Activated CD4-positive, alpha-beta T cell treated with anti-CD3 and anti-CD28 coated beads, Interleukin-2, amount 10 ng/mL, durations not matched to agents 24 days and 14 days (primary cell): ENCODE measurements around the gene ARF3. TPM values are rescaled to one million over a fixed set of nuclear protein-coding genes. Genes with fewer than 3 reads are reported as not detected.
A peak's percentile ranks its signal among the peaks of the same experiment; 100 is the strongest.
"Not testable (repeated sequence)": the region's sequence is repeated elsewhere in the genome, so short reads cannot be mapped to it uniquely, and the experiment has no call there.

Experiments used
- DNase-seq: peaks from one replicate; pipeline ENCODE4 v3.0.0; 2022
- H3K27ac Mint-ChIP-seq: one replicate; pipeline ENCODE4 v1.8.0; 2022; ENCODE audit warnings: mild to moderate bottlenecking, mixed read lengths
- H3K27me3 Mint-ChIP-seq: one replicate; pipeline ENCODE4 v1.8.0; 2022; ENCODE audit warnings: mixed read lengths
- H3K36me3 Mint-ChIP-seq: one replicate; pipeline ENCODE4 v1.8.0; 2022; ENCODE audit warnings: low read depth, mild to moderate bottlenecking, mixed read lengths
- H3K4me1 Mint-ChIP-seq: one replicate; pipeline ENCODE4 v1.8.0; 2021; ENCODE audit warnings: mixed read lengths
- H3K4me3 Mint-ChIP-seq: one replicate; pipeline ENCODE4 v1.8.0; 2022; ENCODE audit warnings: mild to moderate bottlenecking, moderate library complexity, mixed read lengths
- H3K9me3 Mint-ChIP-seq: one replicate; pipeline ENCODE4 v1.8.0; 2021; ENCODE audit warnings: mixed read lengths
- intact Hi-C: fragments of 100-400 bp; cut with micrococcal nuclease; formaldehyde crosslinking; loops from one replicate; pipeline ENCODE4 v1.15.1; 2023
- total RNA-seq: library from RNA; stranded (reverse); gene quantifications from 2 replicates; pipeline ENCODE4 v1.2.3, GENCODE V29; 2022

ARF3 gene
- total RNA-seq, 1 donor from 2014 or later, result 112 TPM

DNA sequence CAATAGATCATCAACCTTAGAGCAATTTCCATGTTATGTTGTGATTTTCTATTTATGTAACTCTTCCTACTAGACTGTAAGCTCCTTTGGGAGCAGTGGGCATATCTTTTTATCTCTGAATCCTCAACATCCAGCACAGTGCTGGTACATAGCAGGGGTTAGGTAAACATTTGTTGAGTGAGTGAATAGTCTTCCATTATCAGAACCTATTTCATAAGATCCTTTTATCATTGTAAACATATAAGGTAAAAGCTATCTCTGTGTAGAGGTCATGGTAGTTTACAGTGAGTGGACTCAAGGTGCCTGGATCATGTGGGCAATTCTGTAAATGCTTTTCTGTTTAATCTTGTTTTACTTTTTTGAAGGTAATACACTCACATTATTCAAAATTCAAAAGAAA, 47.1 kb downstream of the ARF3 start:
- Mint-ChIP-seq H3K36me3 (peaks cover 3% of the 10 kb centered on the region), H3K27ac (no peak overlapping the region), H3K27me3 (peaks cover 1% of the 10 kb centered on the region), H3K4me1 (no peaks in the 10 kb centered on the region), H3K4me3 (no peak overlapping the region), H3K9me3 (no peaks in the 10 kb centered on the region)
- no peak for DNase-seq
- intact Hi-C loops, result no loop called here

DNA sequence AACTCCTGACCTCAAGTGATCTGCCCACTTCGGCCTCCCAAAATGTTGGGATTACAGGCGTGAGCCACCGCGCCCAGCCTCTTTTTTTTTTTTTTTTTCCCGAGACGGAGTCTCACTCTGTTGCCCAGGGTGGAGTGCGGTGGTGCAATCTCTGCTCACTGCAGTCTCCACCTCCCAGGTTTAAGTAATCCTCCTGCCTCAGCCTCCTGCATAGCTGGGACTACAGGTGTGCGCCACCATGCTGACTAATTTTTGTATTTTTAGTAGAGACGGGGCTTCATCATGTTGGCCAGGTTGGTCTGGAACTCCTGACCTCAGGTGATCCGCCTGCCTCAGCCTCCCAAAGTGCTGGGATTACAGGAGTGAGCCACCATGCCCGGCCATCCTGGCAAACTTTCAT, 47.6 kb downstream of the ARF3 start:
- H3K4me3 Mint-ChIP-seq, H3K27me3 Mint-ChIP-seq, H3K36me3 Mint-ChIP-seq, intact Hi-C loops, DNase-seq, H3K9me3 Mint-ChIP-seq, H3K4me1 Mint-ChIP-seq, H3K27ac Mint-ChIP-seq: not testable (repeated sequence)

DNA sequence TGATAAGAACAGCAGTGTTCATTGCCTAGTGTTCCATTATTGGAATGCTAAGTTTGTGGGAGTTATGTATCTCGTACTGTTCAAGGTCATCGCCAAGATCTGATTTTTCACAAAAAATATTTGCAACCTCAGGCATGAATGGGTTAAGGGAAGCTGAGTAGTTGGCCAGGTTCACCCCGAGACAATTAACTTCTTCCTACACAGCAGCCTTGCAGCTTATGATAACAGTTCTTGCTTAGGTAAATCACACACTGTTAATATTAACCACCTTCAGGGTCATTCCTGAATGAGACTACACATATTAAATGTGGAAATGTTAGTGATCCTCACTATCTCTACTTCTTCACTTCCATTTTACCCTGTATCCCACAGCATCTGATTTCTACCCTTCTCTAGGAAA, 50.0 kb downstream of the ARF3 start:
- Mint-ChIP-seq H3K9me3 (no peaks in the 10 kb centered on the region), H3K4me3 (no peak overlapping the region), H3K4me1 (peaks cover 10% of the 10 kb centered on the region), H3K27ac (no peak overlapping the region), H3K36me3 (no peaks in the 10 kb centered on the region), H3K27me3 (peaks cover 6% of the 10 kb centered on the region)
- no peak for DNase-seq
- intact Hi-C loops, result no loop called here

DNA sequence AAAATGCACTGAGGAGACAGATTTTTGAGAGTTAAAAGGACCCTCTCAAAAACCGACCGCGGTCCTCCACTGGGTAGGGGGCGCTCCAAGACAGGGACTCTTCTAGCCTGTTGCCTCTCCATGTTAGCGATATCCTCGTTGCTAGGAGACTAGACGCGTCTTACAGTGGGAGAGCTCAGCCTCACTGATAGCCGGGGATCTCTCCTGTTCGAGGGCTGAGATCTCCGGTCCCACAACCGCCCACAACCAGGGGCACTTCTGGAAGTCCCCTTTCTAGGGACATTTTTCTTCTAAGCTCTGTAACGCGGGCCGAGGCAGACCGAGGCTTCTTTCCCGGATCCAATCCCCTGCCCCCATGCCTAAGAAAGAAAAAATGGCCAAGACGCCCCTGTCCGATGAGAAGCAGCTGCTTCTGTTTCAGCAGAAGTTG, 53.3 kb downstream of the ARF3 start:
- peaks cover 12% of the 10 kb centered on the region for H3K4me1 Mint-ChIP-seq

DNA sequence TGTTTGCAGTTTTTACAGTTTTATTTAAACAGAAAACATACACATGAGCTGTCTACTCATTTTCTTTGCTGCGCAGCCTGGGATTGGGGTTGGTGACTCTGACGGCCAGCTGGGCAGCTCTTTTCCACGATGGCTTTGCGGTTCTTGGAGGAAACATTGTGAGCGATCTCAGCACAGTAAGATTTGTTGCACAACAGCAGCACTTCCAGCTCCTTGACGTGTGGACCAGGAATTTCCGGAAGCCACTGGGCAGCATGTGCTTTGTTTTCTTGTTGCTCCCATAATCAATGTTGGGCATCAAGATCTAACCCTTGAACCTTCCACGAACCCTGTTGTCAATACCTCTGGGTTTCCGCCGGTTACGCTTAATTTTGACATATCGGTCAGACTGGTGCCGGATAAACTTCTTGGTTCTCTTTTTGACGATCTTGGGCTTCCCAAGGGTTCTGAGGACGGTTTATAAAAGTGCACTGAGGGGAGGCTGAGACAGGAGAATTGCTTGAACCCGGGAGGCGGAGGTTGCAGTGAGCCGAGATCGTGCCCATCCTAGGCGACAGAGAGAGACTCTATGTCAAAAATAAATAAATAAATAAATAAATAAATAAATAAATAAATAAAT, 53.8 kb downstream of the ARF3 start:
- Mint-ChIP-seq H3K4me1 (peaks cover 12% of the 10 kb centered on the region), H3K9me3 (no peaks in the 10 kb centered on the region), H3K4me3 (peak overlapping the region; percentile 79), H3K27me3 (peaks cover 8% of the 10 kb centered on the region), H3K36me3 (no peaks in the 10 kb centered on the region), H3K27ac (peak overlapping the region; percentile 65)
- no peak for DNase-seq
- intact Hi-C loops, result loop anchor here (5.0 kb wide), 1 partner anchor 69 kb away; the partner anchor contains the start of gene WNT10B

More for the DNA sequence above, 53.3 kb downstream of the ARF3 start:
- Mint-ChIP-seq H3K4me3 (peak overlapping the region; percentile 74), H3K9me3 (no peaks in the 10 kb centered on the region), H3K27ac (peak overlapping the region; percentile 29), H3K36me3 (no peaks in the 10 kb centered on the region), H3K27me3 (peaks cover 6% of the 10 kb centered on the region)
- peak; percentile 94 for DNase-seq
- intact Hi-C loops, result loop anchor here (2.0 to 5.0 kb wide), 3 partner anchors 21 to 68 kb away; partner anchors contain the start of genes FKBP11 and WNT10B

DNA sequence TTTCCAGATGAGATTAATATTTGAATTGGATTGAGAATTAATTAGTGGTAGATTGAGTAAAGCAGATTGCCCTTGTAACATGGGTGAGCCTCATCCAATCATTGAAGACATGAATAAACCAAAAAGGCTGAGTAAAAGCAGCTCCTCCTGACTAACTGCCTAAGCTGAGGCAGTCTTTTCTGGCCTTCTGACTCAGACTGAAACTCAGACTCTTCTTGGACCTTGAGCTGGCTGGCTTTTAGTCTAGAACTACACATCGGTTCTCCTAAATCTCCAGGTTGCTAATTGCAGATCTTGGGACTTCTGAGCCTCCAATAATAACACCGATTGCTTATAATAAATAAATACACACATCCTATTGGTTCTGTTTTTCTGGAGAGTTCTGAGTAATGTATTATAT, 56.0 kb downstream of the ARF3 start:
- Mint-ChIP-seq H3K27ac (no peak overlapping the region), H3K36me3 (no peaks in the 10 kb centered on the region), H3K4me3 (no peak overlapping the region), H3K4me1 (peaks cover 12% of the 10 kb centered on the region), H3K27me3 (peaks cover 12% of the 10 kb centered on the region), H3K9me3 (no peaks in the 10 kb centered on the region)
- intact Hi-C loops, result loop anchor here (5.0 kb wide), 1 partner anchor 71 kb away; the partner anchor contains the start of gene WNT10B
- no peak for DNase-seq

DNA sequence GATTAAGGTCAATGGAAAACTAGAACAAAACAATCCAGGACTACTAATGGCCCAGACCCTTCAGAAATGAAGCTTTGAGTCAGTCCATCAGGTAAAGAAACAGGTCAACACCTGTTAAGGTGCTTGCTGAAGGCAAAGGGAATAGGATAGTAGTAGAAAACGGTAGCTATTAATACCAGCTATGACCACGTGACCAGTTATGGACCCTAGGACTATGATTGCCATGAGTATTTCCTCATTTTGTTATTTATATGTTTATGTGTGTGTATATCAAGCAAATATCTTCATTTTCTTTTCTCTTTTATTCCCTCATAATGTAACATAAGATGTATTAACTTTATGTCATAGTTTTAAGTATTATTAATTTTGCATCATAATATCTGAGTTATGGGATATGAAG, 57.6 kb downstream of the ARF3 start:
- Mint-ChIP-seq H3K27me3 (peaks cover 10% of the 10 kb centered on the region), H3K4me3 (no peak overlapping the region), H3K9me3 (no peaks in the 10 kb centered on the region), H3K4me1 (peaks cover 10% of the 10 kb centered on the region), H3K36me3 (no peaks in the 10 kb centered on the region), H3K27ac (no peak overlapping the region)
- intact Hi-C loops, result loop anchor here (5.0 kb wide), 1 partner anchor 73 kb away; the partner anchor contains the start of gene WNT10B
- DNase-seq, result no peak

DNA sequence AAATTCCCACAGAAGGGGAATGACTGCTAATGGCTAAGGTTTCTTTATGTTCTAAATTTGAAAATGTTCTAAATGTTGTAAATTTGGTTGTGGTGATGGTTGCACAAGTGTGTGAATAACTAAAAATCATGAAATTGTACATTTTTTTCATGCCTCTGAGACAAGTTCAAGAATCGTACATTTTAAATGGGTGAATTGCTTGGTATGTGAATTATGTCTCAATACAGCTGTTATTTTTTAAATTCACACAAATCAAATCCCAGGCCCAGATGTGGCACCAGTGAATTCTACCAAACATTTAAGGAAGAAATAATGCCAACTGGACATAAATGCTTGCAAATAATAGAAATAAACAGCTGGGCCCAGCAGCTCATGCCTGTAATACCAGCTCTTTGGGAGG, 63.0 kb downstream of the ARF3 start:
- Mint-ChIP-seq H3K4me1 (peaks cover 7% of the 10 kb centered on the region), H3K9me3 (no peaks in the 10 kb centered on the region), H3K36me3 (no peaks in the 10 kb centered on the region), H3K4me3 (no peak overlapping the region), H3K27me3 (peaks cover 32% of the 10 kb centered on the region), H3K27ac (no peak overlapping the region)
- no peak for DNase-seq
- intact Hi-C loops, result no loop called here

DNA sequence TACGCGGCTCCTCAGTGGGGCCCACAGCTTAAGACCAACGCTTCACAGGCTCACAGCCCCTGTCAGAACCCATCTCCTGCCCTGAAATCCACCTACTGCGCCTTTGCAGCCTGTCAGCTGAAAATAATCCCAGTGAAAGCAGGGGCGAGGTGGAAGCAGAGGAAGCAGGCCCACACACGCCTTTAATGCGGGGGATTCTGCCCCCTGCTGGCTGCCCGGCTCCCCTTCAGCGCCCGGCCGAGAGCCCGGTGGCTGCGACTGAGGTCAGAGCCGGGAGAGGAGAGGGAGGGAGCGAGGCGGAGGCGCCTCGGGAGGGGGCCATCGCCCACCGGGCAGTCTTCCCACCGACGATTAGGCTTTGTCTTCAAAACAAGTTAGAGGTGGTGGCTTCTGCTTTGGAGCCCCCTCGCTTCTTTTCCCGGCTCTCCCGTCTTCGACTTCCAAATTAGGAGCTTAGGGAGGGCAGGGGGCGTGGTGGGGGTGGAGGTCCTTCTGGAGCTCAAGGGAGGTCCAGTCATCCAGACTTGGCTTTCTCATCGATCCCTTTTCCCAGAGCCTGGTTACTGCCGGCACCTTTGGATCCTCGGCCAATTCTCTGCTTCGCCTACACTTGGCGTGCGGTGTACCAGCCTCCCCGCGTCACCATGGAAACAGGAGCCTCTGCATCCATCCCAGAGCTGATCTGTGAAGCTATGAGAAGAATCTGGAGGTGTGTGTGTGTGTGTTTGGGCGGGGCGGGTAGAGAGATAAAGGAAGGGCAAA, 66.4 kb downstream of the ARF3 start:
- intact Hi-C loops, result loop anchor here (1.0 kb wide), 1 partner anchor 38 kb away; no protein-coding TSS in a partner anchor
- H3K9me3 Mint-ChIP-seq, result no peaks in the 10 kb centered on the region
- peaks cover 7% of the 10 kb centered on the region for H3K4me1 Mint-ChIP-seq
- peaks cover 26% of the 10 kb centered on the region for H3K27me3 Mint-ChIP-seq
- DNase-seq, result peak; percentile 94
- peak overlapping the region; percentile 62 for H3K4me3 Mint-ChIP-seq
- no peaks in the 10 kb centered on the region for H3K36me3 Mint-ChIP-seq
- H3K27ac Mint-ChIP-seq, result no peak overlapping the region

DNA sequence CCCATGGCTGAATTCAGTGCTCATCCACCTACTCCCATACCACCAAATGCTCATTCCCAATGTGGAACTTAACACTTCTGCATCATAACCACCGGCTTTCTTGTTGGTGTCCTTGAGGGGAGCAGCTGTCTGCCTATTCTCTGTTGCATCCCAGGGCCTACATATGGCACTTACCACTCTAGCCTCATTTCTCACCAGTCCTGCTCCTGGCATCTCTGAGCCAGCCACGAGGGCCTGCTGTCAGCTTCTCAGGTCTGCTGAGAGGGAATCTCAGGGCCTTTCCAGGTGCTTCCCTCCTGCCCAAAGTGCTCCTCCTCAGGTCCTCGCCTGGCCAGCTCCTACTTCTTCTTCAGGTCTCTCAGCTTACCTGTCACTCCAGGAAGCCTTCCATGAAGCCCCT, 67.6 kb downstream of the ARF3 start:
- H3K4me3 Mint-ChIP-seq, result no peak overlapping the region
- no peaks in the 10 kb centered on the region for H3K9me3 Mint-ChIP-seq
- peaks cover 7% of the 10 kb centered on the region for H3K4me1 Mint-ChIP-seq
- H3K27ac Mint-ChIP-seq, result no peak overlapping the region
- peaks cover 27% of the 10 kb centered on the region for H3K27me3 Mint-ChIP-seq
- intact Hi-C loops, result loop anchor here (1.0 kb wide), 1 partner anchor 36 kb away; no protein-coding TSS in a partner anchor
- DNase-seq, result no peak
- no peaks in the 10 kb centered on the region for H3K36me3 Mint-ChIP-seq

Other genes with a start within 250 kb of the ARF3 start
- 68.7 and 70.9 TPM in 2 replicates for gene CCNT1, start 240.8 kb downstream of the ARF3 start, total RNA-seq
- gene ADCY6, start 168.4 kb downstream of the ARF3 start, total RNA-seq, result 0.14 and 0.73 TPM in 2 replicates
- gene CACNB3, start 139.0 kb downstream of the ARF3 start, total RNA-seq, result 9.9 and 11.2 TPM in 2 replicates
- 122 and 126 TPM in 2 replicates for gene DDX23, start 105.3 kb downstream of the ARF3 start, total RNA-seq
- gene RND1, start 91.6 kb downstream of the ARF3 start, total RNA-seq, result 4.4 and 5.7 TPM in 2 replicates
- 68.6 and 75.3 TPM in 2 replicates for gene FKBP11, start 32.0 kb downstream of the ARF3 start, total RNA-seq
- gene WNT10B, start 14.2 kb upstream of the ARF3 start, total RNA-seq, result 0.19 and 0.21 TPM in 2 replicates
- gene WNT1, start 20.8 kb upstream of the ARF3 start, total RNA-seq, result not detected in 2 replicates
- gene DDN, start 41.9 kb upstream of the ARF3 start, total RNA-seq, result 1.4 and 1.5 TPM in 2 replicates
- gene PRKAG1, start 61.3 kb upstream of the ARF3 start, total RNA-seq, result 75.3 and 89.8 TPM in 2 replicates
- 101 TPM in 2 replicates for gene KMT2D, start 103.3 kb upstream of the ARF3 start, total RNA-seq
- gene RHEBL1, start 112.5 kb upstream of the ARF3 start, total RNA-seq, result 10.9 and 11.8 TPM in 2 replicates
- 0.07 and 0.09 TPM in 2 replicates for gene DHH, start 137.3 kb upstream of the ARF3 start, total RNA-seq
- 39.9 and 43.7 TPM in 2 replicates for gene LMBR1L, start 153.4 kb upstream of the ARF3 start, total RNA-seq
- 1,679 and 1,696 TPM in 2 replicates for gene TUBA1B, start 173.9 kb upstream of the ARF3 start, total RNA-seq
- gene TUBA1A, start 231.6 kb upstream of the ARF3 start, total RNA-seq, result 45.9 and 46.8 TPM in 2 replicates